NCI-H2196 (cell line): Measurements from ENCODE around the gene G6PC3.

Experiments
- DNase-seq: peaks from one replicate; lab custom pipeline; 2025; ENCODE audit not compliant: unreplicated experiment; lab: John Stamatoyannopoulos, UW

Gene G6PC3

DNA sequence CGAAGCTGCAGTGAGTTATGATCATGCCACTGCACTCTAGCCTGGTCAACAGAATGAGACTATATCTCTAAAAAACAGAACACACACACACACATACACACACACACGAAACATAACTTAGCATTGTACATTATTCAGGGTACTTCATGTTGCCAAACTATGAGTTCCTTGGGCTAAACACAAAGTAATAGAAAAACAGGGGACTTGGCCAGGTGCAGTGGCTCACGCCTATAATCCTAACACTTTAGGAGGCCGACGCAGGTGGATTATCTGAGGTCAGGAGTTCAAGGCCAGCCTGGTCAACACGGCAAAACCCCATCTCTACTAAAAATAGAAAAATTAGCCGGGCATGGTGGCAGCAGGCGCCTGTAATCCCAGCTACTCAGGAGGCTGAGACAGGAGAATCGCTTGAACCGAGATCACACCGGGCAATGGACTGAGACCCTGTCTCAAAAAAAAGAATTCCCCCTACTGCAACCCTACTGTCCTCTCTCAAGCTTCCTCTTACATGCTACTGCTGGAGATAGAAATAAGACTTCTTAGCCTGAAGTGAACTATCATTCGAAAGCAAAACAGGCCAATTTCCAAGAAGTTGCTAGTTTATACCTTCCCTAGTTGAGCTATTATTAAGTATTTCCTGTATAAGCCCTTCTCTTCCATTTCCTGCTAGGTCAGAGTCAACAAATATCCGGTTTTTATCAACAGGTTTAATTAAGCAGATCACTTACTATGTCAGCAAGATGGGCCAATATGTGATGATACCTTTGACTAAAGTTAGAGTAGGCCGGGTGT is 11.2 kb upstream of the G6PC3 start:
- DNase-seq = no peak

DNA sequence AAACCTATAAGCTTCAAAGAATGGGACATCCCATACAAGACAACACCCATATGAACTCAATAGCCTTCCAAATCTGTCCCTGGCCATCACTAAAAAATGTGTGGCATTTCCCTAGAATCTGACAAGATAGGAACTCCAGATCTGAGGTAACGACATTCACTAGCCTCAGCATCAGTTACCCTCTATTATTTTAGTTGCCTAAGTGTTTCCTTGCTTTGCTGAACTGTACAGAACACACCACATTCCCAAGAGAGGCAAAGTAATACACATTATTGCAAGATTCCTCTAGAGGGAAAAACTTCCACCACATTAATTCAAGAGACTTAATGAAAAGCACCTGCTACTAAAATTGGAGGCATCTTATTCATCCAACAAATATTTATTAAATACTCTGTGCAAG is 9.1 kb upstream of the G6PC3 start:
- no peak for DNase-seq

DNA sequence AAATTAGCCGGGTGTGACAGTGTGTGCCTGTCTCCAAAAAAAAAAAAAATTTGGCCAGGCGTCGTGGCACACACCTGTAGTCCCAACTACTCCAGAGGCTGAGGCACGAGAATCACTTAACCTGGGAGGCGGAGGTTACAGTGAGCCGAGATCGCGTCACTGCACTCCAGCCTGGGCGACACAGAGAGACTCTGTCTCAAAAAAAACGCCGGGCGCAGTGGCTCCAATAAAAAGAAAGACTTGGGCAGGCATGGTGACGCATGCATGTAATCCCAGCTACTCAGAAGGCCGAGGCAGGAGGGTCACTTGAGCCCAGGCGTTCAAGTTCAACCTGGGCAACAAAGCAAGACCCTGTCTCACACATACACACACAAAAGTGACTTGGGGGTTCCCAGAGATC is 7.7 kb upstream of the G6PC3 start:
- DNase-seq = no peak

DNA sequence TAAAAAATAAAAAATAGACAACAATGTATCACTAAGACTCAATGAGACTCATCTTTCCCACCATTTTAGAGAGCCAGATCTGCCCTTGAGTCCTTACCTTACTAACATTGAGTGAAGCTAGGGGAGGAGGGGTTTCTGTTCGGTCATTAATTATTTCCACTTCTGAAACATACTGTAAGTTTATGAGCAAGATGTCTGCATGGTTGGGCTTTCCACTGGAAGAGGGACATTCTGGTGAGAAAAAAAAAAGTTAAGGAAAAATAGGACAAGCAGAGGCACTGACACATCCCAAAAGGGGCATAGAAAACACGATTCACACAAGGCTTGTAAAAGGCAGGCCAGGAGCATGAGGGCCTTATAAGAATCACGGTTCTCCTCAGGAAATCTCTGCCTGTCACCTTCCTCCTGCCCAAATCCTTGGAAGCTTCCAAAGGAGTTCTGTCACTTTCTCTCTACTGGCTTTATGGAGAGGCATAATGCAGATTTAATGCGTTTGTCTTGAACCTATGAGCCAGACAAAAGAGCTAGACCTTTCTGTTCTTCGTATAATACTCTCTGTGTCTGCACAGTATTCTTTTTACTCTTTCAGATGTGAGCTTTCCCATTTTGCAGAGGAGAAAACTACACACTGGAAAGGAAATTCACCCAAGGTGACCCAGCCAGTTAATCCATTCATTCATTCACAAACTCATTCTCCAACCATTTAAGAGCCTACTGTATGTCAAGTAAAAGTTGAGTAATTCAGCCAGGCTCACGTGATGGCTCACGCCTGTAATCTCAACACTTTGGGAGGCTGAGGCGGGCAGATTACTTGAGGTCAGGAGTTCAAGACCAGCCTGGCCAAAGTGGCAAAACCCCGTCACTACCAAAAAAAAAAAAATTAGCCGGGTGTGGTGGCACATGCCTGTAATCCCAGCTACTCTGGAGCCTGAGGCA is 6.6 kb upstream of the G6PC3 start:
- no peak for DNase-seq

DNA sequence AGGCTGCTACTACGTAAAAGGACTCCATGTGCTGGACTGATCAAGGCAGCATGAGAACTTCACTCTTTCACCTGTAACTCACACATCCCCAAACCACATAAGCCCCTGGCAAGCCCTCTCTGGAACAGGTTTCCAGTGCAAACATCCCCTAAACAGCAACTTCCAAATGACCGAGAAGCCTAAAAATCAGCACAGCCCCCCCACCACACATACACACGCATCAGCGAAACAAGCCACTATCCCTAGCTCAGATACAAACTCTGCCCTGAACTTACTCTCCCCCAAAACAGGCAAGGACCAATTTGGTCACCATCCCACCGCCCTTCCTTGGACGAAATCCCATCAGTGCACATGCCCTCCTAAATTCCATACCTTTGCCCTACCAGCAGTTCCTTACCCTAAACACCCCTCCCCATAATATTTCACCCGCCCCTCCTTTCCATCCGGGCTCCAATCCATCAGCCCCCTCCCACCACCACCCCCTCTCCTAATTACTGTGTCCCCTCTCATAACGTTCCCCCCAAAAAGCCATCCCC is 4.8 kb upstream of the G6PC3 start:
- DNase-seq = no peak

DNA sequence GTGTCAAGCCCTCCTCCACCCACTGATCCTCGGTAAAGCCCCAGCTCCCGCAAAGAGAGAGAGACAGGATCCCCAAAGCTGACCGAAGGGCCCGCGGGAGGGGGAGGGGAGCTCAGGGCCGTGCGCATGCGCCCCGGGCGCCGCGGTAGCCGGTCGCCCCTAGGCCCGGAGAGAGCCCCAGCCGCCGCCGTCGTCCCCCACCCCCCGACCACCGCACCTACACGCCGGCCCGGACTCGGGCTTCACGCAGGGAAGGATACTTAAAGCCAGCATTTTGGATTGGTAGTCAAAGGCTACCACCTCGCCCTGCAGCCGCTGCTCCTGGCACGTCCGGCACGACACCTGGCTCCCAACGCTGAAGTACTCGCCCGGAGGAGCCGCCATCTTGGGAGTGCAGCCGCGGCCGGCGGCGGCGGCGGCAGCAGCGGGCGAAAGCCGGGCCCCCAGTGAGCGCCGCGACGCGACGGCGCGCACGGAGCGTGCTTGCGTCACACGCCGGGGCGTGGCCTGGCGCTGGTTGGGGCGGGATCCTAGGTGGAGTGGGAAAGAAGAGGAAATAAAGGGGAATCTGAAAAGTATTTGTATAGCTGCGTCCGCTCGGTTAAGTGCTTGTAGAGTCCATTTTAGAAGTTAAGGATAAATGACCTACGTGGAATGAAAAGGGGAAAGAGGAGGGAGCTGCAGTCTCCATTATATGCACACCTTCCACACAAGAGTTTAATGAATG is 4.2 kb upstream of the G6PC3 start, which contains the start of gene LSM12:
TSS of gene LSM12 (minus strand) at position 468 of the 727 bp plus-strand sequence. CDS start at position 384, 84 bp downstream.
- peak; percentile 97 for DNase-seq

DNA sequence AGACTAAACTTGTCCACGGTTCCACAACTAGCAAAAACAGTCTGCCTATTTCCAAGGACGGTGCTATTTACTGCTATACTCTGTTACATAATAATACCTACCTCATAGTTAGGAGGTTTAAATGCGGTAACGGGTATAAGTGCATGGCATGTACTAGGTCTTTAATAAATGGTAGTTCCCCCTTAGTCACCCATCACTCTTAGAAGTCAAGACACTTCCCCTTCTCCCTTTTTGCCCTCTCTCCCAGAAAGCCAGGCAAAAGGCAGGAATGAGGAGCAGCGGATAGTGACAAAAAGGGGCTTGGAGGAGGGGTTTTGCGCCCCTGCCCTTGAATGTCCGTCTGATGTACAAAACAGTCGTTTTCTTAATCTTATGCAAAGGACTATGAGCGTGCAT is 3.0 kb upstream of the G6PC3 start:
- DNase-seq = no peak

DNA sequence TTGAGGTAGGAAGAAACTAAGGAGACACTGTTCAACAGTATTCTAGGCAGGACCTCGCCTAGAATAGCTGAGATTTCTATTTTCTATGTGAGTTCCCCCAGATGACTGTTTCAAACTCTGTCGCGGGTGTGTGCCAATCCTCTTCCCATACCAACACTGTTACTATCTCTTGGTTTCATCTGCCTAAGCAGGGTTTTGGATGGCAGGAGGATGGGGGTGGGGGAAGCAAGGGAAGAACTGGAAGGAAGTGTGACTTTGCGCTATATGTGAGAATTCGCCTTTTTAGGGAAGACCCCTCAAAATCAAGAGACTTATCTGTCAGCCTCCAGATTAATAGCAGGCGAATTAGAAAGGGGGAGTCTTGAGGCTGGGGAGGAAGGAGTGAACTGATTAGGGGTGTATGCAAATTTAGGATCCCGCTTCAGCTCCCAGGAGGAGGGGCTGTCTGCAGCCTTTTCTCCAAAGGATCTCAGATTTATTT is 521 bp upstream of the G6PC3 start:
- DNase-seq = peak; percentile 25

DNA sequence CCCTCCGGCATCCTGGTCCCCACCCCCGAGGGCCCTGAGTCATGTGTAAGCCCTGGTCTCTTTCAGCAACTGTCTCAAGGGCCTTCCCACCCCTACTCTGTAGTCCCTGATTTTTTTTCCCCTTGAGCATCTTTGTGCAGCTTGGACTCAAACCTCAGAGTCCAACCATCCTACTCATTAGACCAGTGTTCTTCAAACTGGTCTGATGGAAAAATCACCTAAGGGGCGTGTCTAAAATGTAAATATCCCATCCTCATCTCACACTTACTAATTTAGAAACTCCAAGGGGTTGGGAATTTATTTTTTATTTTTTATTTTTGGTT is 624 bp downstream of the G6PC3 start:
- no peak for DNase-seq

DNA sequence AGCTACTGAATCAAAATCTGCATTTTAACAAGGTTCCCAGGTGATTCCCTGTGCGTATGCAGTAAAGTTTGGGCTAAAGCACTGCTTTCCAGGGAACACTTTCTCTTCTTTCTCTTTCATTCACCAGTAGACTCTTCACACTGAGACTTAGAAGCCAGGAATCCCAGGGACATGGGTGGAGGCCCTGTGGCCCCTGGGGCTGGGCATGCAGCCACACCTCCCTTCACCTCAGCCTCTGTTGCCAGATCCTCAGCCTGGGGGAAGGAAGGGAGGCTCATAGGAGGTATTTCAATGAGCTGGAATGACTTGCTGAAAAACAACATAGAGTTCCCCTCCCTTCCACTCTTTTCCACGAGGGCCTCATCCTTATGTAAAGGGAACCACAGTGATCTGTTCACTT is 1.2 kb downstream of the G6PC3 start:
- no peak for DNase-seq

DNA sequence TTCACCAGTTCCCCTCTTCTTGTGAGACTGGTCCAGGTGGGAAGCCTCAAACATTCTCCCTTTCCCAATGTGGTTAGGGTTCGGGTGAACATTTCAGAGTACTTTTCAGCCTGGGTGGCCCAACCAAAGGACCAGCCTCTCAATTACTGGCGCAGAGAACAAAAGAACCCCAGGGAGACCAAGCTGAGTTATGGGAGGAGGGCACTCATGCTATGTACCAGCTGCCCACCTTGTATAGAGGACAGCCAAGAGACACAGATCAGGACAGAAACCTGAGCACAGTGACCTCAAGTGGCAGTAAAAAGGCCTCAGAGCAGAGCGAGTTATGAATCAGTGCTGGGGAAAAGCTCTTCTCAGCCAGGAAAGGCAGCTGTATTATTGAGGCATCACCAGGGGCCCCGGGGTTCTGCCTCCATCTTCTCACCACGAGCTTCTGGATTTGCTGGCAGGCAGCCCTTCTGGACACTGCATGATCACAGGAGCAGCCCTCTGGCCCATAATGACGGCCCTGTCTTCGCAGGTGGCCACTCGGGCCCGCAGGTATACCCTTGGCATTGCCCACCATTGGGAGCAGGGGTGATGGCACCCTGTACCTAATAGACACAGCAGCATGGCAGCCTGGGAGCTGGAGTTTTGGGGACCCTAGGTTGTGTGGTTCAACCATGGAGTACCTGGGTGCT is 3.8 kb downstream of the G6PC3 start:
- peak; percentile 40 for DNase-seq

DNA sequence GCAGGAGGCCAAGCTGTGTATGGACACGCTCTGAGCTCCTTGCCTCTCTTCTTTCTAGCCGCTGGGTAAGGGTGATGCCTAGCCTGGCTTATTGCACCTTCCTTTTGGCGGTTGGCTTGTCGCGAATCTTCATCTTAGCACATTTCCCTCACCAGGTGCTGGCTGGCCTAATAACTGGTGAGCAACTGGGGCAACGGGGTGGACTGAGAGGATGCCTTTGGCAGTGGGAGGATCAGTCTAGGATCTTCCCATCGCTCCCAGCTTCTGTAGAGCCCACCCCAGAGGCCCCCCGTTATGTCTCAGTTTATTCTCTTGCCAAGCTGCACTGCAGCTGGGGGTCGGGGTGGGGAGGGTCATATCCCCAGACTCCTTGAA is 4.4 kb downstream of the G6PC3 start:
- no peak for DNase-seq

DNA sequence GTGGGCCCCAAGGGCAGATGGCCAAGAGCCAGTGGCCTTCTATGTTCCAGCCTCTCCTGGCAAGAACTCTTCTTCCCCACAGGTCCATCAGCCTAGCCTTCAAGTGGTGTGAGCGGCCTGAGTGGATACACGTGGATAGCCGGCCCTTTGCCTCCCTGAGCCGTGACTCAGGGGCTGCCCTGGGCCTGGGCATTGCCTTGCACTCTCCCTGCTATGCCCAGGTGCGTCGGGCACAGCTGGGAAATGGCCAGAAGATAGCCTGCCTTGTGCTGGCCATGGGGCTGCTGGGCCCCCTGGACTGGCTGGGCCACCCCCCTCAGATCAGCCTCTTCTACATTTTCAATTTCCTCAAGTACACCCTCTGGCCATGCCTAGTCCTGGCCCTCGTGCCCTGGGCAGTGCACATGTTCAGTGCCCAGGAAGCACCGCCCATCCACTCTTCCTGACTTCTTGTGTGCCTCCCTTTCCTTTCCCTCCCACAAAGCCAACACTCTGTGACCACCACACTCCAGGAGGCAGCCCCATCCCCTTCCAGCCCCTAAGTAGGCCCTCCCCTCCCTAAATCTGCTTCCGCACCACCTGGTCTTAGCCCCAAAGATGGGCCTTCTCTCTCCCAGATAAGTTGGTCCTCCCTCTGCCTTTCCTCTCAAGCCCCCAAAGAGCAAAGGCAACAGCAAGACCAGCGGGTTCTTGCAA is 5.2 kb downstream of the G6PC3 start:
- no peak for DNase-seq

DNA sequence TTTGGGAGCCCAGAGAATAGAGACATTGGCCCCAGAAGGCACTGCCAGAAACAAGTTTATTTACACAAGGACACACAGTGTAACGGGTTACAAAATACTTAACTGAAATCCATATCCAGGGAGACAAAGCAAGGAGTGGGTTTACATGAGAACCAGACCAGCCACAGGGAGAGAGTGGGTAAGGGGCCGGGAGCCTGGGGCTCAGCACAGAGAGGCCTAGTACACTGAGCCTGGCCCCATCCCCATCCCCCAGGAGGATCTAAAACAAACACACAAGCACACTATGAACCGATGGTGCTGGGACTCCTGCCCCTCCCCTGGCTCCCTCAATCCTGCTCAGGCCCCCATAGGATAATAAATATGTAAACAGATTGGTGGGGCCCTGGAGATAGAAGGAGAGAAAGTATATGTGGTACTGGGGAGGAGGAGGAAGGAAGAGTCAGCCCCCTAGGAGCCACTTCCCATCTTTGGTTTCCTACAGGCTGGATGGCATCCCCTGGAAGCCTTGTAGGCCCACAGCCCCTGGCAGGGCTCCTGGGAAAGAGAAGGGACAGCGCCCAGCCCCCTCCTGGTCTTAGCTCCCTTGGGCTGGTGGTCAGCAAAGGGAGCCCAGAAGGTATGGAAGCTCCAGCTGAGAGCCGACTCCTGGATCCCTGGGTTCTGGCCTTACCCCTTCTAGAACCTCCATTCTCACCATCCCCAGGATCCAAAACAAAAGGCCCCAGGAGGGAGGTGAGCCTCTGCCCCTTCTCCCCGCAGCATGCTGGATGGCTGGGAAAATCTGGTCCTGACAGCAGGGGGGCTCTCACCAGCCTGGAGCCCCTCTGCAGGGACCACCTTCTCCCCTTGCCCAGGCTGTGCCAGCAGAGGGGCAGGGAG is 6.4 kb downstream of the G6PC3 start:
- no peak for DNase-seq

DNA sequence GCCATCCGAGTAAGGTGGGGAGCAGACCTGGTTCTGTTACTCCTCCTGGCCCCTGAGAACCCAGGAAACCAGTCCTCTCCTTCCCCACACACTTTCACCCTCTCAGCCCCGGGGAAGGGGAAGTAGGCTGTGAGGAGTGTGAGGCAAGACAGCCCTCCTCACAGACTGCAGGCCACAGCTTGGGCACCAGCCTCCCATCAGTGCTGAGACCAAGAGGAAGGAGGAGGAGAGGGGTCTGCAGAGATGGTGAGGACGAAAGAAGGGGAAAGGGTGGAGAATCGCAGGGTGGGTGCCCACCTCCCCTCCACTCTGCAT is 7.0 kb downstream of the G6PC3 start:
- DNase-seq = no peak

DNA sequence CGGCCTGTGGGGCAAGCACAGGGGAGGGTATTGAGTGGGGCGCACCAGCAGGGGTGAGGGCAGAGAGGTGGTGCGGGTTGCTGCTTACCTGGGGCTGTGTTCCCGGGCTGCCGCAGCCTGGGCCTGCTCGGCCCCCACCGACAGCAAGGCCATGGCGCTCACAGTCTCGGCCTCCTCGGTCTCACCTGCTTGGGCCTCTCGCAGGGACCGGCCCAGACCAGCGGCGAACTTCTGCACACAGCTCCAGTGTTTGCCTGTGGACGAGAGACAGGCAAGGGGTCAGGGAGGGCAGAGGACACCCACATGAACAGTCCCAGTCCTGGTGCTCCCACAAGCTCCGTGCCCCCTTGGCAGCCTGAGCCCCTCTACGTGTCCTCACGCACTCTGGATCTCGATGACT is 7.9 kb downstream of the G6PC3 start:
- no peak for DNase-seq

DNA sequence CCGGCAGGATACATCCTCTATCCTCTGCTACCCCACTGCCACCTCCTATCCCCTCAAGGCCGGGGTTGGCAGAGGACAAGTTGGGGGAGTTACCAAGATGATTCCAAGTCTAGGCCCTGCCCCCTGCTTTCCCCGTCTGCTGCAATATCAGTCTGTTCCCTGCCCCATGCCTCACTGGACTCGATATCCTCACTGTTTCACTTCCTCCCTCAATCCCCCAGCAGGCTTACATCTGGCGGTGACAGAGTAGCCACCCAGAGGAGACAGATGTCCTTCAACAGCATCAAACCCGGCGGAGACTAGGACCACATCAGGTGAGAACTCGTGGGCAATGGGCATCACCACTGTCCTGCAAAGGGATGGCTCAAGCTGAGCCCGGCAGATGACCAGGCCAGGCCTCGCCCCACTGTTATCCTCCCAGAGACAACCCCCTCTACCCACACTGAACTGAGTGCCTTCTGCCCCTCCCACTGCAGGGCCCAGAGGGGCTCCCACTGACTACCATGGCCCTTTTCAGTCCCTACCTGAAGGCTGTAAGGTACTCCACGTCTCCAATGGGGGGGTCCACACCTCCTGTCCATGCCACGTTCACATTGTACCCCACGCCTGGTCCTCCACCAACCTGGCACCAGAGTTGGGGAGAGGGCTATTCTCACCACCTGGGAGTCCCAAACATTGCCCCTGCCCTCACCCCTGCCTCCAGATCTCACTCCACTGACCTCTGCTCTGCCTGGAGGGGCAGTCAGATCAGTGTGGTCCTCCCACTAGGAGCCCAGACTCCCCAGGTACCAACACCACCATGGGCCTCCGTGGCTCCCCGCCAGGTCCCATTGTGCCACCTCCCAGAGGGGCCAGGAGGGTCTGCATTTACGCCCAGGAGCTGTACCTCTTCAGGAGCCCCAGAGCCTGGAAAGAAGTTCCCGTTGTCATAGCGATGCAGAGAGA is 9.6 kb downstream of the G6PC3 start:
- DNase-seq = no peak

DNA sequence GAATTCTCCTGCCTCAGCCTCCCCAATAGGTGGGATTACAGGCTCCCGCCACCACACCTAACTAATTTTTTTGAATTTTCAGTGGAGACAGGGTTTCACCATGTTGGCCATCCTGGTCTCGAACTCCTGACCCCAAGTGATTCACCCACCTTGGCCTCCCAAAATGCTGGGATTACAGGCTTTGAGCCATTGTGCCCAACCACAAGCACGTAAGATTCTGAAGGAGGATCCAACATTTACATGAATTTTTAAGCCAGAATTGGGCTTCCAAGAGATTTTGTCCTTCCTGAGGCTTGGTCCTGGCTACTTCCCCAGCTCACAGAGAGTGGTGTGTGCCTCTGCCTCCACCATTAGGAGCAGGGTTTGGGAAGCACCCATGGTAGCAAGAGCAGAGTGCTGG is 11.1 kb downstream of the G6PC3 start:
- no peak for DNase-seq
